ENCODE data around the gene GABRR2.
A peak's percentile ranks its signal among the peaks of the same experiment; 100 is the strongest.

The GABRR2 gene

DNA sequence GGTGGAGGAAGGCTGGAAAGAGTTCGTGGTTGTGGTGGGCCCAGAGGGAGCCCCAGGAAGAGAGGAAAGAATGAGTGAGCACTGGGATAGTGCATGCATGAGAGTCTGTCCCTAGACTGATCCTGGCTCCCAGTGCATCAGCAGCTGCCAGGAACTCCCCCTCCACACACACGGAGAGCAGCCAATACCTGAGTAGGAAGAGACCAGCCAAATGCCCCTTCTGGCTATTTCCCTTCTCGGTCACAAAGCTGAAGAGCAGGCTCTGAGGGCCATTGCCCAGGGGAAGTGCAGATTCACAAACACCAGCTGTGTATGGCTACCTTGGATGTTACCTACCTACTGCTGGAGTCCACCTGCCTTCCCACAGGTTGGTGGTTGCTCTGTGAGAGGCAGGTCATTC, 45.1 kb downstream of the GABRR2 start:
- DNase-seq: no peak
- in situ Hi-C loops (cut with MboI; ENCODE audit: low pct_unique_long_range_greater_than_20kb, low sequenced_read_pairs): no loop called here

DNA sequence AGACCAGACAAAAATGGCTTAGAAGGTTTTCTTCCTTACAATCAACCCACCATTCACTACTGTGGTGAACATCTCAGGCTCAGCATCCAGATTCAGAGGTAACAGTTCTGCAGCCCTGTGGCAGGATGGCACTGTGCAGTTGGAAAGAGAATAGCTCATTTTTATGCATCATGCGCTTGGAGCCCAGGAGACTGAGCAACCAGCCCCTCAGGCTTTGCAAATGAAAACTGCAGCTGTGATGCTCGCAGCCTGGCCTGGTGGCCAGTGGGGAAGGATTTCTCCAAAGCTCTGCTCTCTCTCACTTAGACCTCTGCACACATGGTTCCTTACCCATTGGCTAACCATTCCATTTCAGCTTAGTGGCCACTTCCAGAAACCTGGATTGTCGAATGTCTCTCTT, 45.8 kb downstream of the GABRR2 start:
- DNase-seq: no peak
- in situ Hi-C loops (cut with MboI; ENCODE audit: low pct_unique_long_range_greater_than_20kb, low sequenced_read_pairs): no loop called here

DNA sequence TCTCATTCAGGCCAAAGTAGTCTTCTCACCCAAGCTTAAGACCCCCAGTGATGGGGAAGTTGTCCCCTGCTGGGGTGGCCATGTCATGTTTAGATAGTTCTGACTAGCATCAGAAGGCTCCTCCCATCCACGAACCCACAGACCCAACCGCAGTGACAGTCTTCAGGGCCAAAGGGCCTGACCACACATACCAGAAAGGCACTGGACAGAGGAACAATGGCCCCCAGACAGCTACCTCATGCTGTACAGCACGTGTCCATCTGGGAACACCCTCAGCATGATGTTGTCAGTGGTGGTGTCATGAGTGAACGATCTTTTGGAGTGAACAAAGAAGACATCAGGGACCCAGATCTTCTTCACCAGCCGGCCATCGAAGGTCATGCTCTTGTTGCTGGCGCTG, 46.3 kb downstream of the GABRR2 start:
- in situ Hi-C loops (cut with MboI; ENCODE audit: low pct_unique_long_range_greater_than_20kb, low sequenced_read_pairs): no loop called here
- DNase-seq: no peak

DNA sequence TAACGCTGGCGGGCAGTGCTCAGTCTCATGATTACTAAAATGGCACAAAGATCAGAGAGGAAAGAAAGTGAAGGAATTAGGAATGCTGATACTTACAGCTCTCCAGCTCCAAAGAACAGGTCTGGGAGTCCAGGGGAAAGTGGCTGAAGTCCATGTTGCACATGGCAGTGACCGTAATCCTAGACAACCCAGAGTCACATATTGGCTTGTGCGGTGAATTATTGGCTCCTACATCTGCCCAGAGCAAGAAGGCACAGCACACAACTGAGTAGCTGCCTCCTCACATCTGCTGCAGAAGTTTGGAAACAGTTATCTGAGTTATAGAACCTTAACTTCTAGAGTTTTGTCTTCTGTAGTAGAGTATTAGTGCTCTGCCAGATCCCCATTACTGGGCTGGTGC, 47.2 kb downstream of the GABRR2 start:
- no peak for DNase-seq
- in situ Hi-C loops (cut with MboI; ENCODE audit: low pct_unique_long_range_greater_than_20kb, low sequenced_read_pairs): no loop called here

DNA sequence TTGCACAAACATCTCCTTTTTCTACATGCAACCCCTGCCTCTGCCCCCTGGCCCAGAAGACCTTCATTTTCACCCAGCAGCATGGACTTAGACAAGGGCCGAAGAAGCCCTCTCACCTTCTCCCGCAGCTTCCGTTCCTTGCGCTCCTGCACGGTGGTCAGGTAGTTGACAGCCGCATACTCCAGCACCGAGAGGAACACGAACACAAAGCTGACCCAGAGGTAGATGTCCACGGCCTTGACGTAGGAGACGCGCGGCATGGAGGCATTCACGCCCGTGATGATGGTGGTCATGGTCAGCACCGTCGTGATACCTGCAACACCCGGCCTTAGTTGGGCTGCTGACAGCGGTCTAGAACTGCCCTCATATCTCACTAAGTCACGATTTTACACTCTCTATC, 50.8 kb downstream of the GABRR2 start:
- DNase-seq: no peak
- in situ Hi-C loops (cut with MboI; ENCODE audit: low pct_unique_long_range_greater_than_20kb, low sequenced_read_pairs): no loop called here

DNA sequence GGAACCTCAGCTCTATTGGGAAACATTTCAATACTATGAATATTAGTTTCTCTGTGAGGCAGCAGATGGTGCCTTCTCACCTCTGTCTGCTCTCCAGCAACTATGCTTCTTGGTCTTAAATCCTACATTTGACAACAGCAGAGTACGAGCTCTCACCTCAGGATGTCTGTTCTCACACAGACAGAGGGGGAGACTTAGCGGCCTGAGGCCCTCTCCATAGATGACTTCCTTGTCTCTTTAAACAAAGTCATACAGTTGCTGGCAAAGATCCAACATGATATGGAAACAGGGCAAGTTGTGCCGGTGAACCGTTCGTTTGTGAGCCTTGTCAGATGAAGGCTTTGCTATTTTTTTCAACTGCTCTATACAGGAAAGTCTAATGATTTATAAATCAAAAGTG, 54.3 kb downstream of the GABRR2 start:
- DNase-seq: peak; percentile 83
- in situ Hi-C loops (cut with MboI; ENCODE audit: low pct_unique_long_range_greater_than_20kb, low sequenced_read_pairs): no loop called here

DNA sequence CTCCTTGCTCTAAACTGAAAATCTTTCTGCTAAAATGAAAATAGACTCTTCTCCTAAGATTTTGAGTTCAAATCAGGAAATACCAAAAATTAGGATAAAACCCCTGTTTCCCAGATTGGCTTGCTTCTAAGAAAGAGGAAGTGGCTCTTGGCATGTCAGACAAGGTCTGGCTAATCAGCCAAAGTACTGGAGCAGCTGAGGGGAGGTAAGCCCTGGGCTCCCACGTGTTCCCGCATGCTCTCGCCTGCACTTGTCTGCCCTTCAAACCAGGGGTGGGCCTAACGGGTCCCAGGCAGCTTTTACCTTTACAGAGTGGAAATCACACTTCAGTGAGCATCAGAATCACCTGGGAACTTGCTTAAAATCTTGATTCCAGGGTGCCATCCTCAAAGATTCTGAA, 54.8 kb downstream of the GABRR2 start:
- in situ Hi-C loops (cut with MboI; ENCODE audit: low pct_unique_long_range_greater_than_20kb, low sequenced_read_pairs): no loop called here
- DNase-seq: peak; percentile 88

DNA sequence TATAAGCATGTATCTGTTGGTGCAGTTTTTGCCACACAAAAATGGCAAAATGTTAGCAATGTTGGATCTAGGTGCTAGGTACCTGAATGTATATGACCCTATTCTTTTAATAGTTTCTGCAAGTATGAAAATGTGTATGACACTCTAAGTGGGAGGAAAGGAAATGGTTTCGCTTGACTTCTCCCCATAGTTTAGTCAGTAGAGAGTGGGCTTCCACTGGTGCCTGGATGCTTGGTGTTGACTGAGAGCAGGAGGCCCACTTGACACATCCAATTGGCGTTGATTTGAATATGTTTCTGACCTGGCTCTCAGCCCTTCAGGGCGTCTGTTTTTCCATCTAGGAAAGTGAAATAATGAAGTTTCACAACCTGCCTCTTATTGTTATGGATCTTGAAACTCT, 56.2 kb downstream of the GABRR2 start:
- in situ Hi-C loops (cut with MboI; ENCODE audit: low pct_unique_long_range_greater_than_20kb, low sequenced_read_pairs): no loop called here
- DNase-seq: peak; percentile 21

DNA sequence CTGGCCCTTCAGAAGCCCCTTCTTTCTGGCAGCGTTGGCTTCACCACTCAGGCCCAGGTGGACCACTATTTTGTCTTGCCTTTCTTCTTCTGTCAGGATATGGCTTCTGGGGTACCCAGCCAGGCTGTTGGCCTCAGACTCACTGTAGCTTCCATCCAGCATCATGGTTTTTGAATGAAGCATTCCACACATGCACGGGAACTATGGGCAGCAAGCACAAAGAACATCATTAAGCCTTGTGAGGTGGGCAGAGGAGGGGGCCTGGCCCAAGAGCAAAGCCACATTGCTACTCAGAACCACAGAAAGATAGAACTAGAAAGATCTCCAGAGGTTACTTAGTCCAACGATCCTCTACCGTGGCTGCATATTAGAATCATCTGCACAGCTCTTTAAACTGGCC, 57.3 kb downstream of the GABRR2 start:
- in situ Hi-C loops (cut with MboI; ENCODE audit: low pct_unique_long_range_greater_than_20kb, low sequenced_read_pairs): no loop called here
- DNase-seq: no peak

DNA sequence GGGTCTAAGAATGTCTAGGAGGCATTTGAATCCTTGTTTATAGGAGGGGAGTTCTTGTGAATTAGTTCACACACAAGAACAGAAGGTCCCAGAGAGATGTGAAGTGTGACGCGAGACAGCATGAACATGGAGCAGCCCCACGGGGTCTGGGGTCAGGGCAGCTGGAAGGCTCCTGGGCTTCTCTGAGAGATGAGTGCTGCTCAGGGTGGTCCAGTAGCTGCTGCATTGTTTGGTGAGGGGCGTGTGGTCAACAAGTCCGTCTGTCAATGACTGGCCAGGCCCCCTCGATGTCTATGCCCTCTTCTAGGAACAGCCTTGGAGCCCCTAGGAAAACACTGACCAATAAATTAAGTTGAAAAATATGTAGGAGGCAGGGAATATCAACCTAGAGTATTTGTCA, 57.8 kb downstream of the GABRR2 start:
- DNase-seq: no peak
- in situ Hi-C loops (cut with MboI; ENCODE audit: low pct_unique_long_range_greater_than_20kb, low sequenced_read_pairs): no loop called here

DNA sequence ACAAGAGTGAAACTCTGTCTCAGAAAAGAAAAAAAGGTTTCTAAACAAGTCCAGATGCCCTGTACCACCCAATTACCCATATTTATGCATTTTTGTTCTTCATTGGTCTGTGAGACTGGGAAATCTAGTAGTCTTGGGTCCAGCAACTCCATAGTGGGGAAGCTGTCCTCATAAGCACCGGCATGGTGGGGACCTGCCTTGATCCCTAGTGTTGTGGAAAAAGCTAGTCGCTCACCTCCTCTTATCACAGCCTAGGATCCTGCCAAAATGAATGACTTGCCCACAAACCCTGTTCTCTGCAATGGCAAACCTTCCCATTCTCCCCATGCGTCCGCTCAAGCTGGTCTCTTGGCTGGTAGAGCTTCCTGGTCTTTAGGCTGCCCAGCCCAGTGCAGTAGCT, 59.7 kb downstream of the GABRR2 start:
- in situ Hi-C loops (cut with MboI; ENCODE audit: low pct_unique_long_range_greater_than_20kb, low sequenced_read_pairs): no loop called here
- DNase-seq: no peak

DNA sequence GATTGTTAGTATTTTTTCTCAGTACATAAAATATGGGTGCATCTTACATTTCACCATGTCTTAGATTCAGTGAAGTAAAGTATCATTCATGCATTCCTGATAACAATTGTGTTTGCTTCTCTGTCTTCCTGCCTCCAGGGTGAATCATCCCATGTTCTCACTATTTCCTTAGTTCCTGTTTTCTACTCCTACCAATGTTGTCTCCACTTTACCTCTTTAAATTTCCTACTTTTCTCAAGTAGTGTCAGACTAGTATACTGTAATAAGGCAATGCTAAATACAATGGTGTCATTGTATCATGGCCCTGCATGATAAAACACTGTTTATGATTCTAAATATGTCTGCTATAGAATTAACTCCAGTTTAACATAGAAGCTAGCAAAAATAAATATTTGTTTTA, 60.5 kb downstream of the GABRR2 start:
- in situ Hi-C loops (cut with MboI; ENCODE audit: low pct_unique_long_range_greater_than_20kb, low sequenced_read_pairs): no loop called here
- peak; percentile 19 for DNase-seq

DNA sequence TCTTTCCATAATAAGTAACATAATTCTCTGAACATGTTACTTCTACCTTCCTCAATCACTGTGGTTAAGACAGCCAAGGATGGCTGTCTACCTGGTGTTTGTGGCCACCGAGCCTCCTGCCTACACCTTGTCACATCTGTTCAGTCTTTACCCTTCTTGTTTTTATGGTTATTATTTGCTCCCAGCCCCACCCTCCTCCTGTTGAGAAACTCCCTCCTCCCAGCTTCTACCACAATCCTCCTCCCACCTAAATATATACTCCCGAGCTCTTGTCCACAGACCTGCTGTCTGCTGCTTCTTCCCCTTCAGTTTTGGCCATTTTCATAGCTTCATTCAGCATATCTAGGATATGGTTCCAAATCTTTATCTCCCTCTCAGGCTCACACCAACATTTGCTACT, 62.2 kb downstream of the GABRR2 start:
- in situ Hi-C loops (cut with MboI; ENCODE audit: low pct_unique_long_range_greater_than_20kb, low sequenced_read_pairs): no loop called here
- DNase-seq: peak; percentile 69

DNA sequence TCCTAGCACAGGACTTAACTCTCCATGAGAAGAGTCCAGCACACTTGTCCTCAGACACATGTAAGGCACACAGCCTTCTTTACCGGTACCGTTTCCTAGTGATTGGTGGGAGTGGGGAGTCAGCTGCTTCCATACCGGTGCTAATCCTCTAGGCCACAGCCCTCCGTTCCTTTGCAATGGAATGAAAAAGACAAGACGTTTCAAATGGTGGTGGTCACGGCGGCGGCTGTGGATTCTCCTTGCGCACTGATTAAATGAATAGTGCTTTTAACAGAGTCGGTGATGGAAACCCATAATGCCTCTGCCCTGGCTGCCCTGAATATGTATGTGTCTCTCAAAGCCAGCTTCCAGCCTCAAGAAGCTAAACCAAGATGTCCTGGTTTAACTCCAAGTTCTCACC, 63.1 kb downstream of the GABRR2 start:
- in situ Hi-C loops (cut with MboI; ENCODE audit: low pct_unique_long_range_greater_than_20kb, low sequenced_read_pairs): no loop called here
- DNase-seq: no peak

DNA sequence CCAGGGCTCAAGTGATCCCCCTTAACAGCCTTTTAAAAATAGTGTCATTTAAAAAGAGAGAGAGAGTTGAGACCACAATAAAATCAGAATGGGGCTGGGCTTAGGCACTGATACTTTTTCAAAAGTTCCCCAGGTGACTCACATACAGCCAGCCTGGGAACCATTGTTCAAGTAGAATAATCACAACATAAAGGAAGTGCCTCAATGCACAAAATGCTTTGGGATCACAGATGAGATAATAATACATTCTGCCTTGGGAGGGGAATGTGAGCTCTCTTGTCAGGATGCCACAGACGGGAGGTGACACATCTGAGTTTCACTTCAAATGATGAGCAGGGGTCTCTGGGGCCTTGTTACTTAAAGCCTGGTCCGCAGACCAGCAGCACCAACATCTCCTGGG, 63.9 kb downstream of the GABRR2 start:
- in situ Hi-C loops (cut with MboI; ENCODE audit: low pct_unique_long_range_greater_than_20kb, low sequenced_read_pairs): no loop called here
- DNase-seq: no peak

DNA sequence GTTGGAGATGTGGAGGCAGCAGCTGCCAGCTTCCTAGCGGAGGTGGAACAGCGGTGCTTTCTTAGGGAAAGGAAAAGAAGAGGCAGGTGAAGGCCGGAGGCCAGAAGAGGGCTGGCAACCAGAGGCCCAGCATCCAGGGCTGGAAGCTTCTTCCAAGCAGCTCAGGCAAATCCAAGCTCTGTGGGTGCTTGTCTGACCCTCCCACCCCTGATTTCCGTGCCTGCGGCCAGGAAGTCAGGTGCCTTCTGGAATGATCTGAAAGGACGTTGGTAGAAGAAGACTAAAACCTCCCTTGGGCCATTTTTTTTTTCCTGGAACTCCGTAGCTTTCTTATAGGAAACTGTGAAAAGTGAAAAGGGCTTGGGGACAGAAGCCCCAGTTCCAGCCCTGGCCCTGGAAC, 64.9 kb downstream of the GABRR2 start:
- DNase-seq: no peak
- in situ Hi-C loops (cut with MboI; ENCODE audit: low pct_unique_long_range_greater_than_20kb, low sequenced_read_pairs): no loop called here

DNA sequence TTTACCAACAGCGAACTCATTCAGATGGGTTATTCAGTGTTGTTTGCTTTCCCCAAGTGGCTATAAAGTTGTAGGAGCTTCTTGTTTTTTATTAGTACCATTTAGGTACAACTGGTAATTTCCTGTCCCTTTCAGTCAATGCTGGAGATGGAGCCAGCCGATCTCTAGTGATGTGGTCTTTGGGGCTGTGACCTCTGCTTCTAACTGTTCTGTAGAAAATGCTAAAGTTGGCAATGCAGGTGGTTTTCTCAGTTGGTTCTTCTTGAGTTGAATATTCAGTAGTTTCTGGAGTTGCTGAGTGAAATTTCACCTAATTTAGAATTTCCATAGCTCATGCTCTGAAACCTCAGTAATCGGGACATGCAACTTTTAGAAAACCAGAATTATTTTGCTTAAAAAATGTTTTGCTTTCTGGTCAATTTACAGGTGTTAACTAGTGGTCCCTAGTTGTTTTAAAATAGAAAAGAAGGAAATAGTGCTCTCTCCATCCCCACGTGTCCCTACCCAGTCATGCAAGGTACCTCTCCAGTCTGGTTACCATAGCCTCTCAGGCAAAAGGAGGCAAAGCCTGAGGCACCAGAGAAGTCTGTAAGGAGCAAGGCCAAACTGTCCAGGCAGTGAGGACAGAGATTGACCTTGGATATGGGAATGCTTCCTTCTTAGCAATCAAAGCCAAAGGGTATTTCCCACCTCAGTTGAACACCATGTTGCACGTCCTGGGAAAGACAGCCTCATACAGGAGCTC, 70.7 kb downstream of the GABRR2 start:
- DNase-seq: no peak
- in situ Hi-C loops (cut with MboI; ENCODE audit: low pct_unique_long_range_greater_than_20kb, low sequenced_read_pairs): no loop called here

DNA sequence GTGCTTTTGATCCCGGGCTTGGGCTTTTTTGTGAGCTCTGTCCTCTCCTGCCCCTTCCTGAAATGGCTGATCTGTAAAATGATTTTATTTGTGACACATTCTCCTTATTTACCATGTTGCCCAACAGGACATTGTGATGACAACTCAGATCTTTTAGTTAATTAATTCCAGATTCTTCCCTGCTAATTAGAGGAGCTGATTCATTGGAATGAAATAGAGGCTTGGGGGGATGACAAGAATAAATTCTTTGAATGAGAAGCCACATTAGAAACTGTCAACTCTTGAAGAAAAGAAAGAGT, 71.8 kb downstream of the GABRR2 start:
- in situ Hi-C loops (cut with MboI; ENCODE audit: low pct_unique_long_range_greater_than_20kb, low sequenced_read_pairs): no loop called here
- no peak for DNase-seq

DNA sequence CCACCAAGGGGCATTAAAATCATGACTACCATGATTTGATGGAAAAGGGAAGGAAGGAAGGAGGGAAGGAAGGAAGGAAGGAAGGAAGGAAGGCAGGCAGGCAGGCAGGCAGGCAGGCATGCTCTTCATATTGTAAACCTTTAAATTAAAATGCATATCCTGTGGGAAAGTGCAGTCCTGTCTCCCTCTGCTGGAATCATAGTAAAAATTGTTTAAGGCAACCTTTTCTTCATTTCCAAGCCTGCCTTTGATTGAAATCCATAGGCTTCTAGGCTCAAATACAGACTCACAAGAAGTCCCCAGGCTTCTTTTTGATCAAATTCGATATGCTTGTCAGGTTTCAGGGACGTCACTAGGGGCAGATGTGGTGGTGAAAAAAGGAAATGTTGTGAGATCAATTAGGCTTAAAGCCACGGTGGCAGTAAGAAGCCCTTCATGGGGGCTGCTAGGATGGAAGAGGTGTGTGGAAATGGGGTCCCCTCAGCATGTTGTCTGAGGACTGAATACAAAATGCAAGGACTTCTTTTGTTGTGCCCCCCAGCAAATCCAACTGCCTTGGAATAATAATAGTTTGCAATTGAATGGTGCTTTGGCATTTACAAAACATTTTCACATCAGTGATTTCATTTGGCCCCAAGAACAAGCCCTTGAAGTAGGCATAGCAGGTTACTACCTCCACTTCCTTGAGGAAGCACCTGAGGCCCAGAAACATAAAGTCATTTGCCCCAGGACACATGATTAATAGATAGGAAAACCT, 72.3 kb downstream of the GABRR2 start:
- peak; percentile 72 for DNase-seq
- in situ Hi-C loops (cut with MboI; ENCODE audit: low pct_unique_long_range_greater_than_20kb, low sequenced_read_pairs): no loop called here

DNA sequence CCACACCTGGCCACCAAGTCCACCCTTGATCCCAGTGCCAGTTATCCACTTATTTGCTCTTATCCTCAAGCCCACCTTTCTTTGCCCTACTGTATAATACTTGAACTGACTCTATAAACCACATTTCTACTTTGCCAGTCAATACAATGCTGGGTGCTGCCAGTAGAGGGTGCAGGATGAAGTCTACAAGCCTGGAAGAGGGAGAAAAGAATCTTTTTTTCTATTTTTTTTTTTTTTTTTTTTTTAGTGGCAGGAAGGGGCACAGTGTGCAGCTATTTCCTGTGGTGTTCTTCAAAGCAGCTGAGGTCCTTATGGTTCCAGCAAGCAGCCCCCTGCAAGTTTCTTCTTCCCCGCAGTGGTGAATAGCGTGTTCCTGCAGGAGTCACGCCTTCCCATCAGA, 75.8 kb downstream of the GABRR2 start:
- DNase-seq: peak; percentile 95
- in situ Hi-C loops (cut with MboI; ENCODE audit: low pct_unique_long_range_greater_than_20kb, low sequenced_read_pairs): no loop called here

DNA sequence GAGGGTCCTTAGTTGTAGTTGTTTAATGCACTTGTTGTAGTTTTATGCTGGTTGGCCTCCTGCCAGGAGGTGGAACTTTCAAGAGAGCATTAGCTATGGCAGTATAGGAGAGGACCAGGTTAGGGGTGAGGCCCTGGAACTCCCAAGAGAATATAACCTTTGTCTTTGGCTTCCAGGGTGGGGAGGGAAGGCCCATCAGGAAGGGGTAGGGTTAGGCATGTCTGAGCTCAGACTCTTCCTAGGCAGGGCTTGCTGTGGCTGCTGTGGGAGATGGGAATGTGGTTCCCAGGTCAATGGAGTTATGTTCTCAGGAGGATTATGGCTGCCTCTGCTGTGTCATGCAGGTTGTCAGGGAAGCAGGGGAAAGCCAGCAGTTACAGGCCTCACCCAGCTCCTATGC, 77.9 kb downstream of the GABRR2 start:
- DNase-seq: no peak
- in situ Hi-C loops (cut with MboI; ENCODE audit: low pct_unique_long_range_greater_than_20kb, low sequenced_read_pairs): no loop called here

Measured in KBM-7 (cell line).